Measurements from ENCODE around the gene MRFAP1L1. TPM values are rescaled to one million over a fixed set of nuclear protein-coding genes. Genes with fewer than 3 reads are reported as not detected.
"Not testable (repeated sequence)": the region's sequence is repeated elsewhere in the genome, so short reads cannot be mapped to it uniquely, and the experiment has no call there.

The MRFAP1L1 gene
- 51.6 TPM for polyA plus RNA-seq (2013, experiment 1 of 2)
- 51.1 TPM for polyA plus RNA-seq (2013, experiment 2 of 2)

- Histone ChIP-seq H3K4me1 (ENCODE audit: control insufficient read depth, low read depth, low read length) (peaks cover 10% of the 10 kb centered on the region), H4K8ac (ENCODE audit: low read depth, low read length) (no peak within 1 kb of the TSS), H3K27ac (ENCODE audit: low read depth, low read length) (peak within 1 kb of the TSS; percentile 34), H3K56ac (ENCODE audit: low read length) (peak within 1 kb of the TSS; percentile 97), H3K27me3 (ENCODE audit: insufficient read depth, low read length, poor library complexity) (no peaks in the 10 kb centered on the region), H3K36me3 (ENCODE audit: control insufficient read depth, insufficient read depth, low read length) (no peaks in the 10 kb centered on the region), H3K18ac (ENCODE audit: low read length) (no peak within 1 kb of the TSS), H2BK5ac (ENCODE audit: low read length) (no peak within 1 kb of the TSS), H3K4ac (ENCODE audit: low read depth, low read length) (no peak within 1 kb of the TSS), H3K4me3 (ENCODE audit: low read length) (peak within 1 kb of the TSS; percentile 91), H2BK120ac (ENCODE audit: low read depth, low read length) (no peak within 1 kb of the TSS), H3K4me2 (ENCODE audit: low read length) (peak within 1 kb of the TSS; percentile 96), H2BK15ac (replicated peaks; ENCODE audit: low read depth) (no peak within 1 kb of the TSS), H3K23ac (ENCODE audit: low read length) (peak within 1 kb of the TSS; percentile 98), H2AK5ac (ENCODE audit: low read length) (peak within 1 kb of the TSS; percentile 73), H4K5ac (ENCODE audit: low read length) (peak within 1 kb of the TSS; percentile 78), H3K79me1 (ENCODE audit: low read length) (peaks cover 23% of the 10 kb centered on the region), H3K79me2 (ENCODE audit: control insufficient read depth, insufficient read depth, low read length) (peaks cover 36% of the 10 kb centered on the region), H3K9ac (ENCODE audit: low read length) (peak within 1 kb of the TSS; percentile 95)
- no CpG with 5 or more reads among the region's 72 CpGs for WGBS (ENCODE audit: extremely low coverage, insufficient coverage, low lambda C conversion rate)
- peak; percentile 99 for DNase-seq
These were observed at the start of gene MRFAP1L1 for GRCh38 chr4:6709230-6710114. MRFAP1L1 (minus strand) TSS chr4:6709865; CDS start chr4:6709629, 236 bp downstream.

- DNase-seq, result peak; percentile 77
- no peak overlapping the region for H3K23ac ChIP-seq (ENCODE audit: low read length)
- H2BK120ac ChIP-seq (ENCODE audit: low read depth, low read length), result no peak overlapping the region
- no peak overlapping the region for H3K27ac ChIP-seq (ENCODE audit: low read depth, low read length)
- no CpG with 5 or more reads among the region's 4 CpGs for WGBS (ENCODE audit: extremely low coverage, insufficient coverage, low lambda C conversion rate)
- H3K9ac ChIP-seq (ENCODE audit: low read length), result no peak overlapping the region
- no peak overlapping the region for H2AK5ac ChIP-seq (ENCODE audit: low read length)
- H3K56ac ChIP-seq (ENCODE audit: low read length), result no peak overlapping the region
- H4K8ac ChIP-seq (ENCODE audit: low read depth, low read length), result no peak overlapping the region
- no peak overlapping the region for H2BK5ac ChIP-seq (ENCODE audit: low read length)
- no peak overlapping the region for H3K4me3 ChIP-seq (ENCODE audit: low read length)
- H3K36me3 ChIP-seq (ENCODE audit: control insufficient read depth, insufficient read depth, low read length), result no peaks in the 10 kb centered on the region
- H3K4me1 ChIP-seq (ENCODE audit: control insufficient read depth, low read depth, low read length), result no peaks in the 10 kb centered on the region
- no peak overlapping the region for H4K5ac ChIP-seq (ENCODE audit: low read length)
- H3K4ac ChIP-seq (ENCODE audit: low read depth, low read length), result no peak overlapping the region
- H3K4me2 ChIP-seq (ENCODE audit: low read length), result no peak overlapping the region
- no peak overlapping the region for H3K18ac ChIP-seq (ENCODE audit: low read length)
- H3K79me1 ChIP-seq (ENCODE audit: low read length), result no peaks in the 10 kb centered on the region
- no peaks in the 10 kb centered on the region for H3K79me2 ChIP-seq (ENCODE audit: control insufficient read depth, insufficient read depth, low read length)
- H2BK15ac ChIP-seq (replicated peaks; ENCODE audit: low read depth), result no peak overlapping the region
- no peaks in the 10 kb centered on the region for H3K27me3 ChIP-seq (ENCODE audit: insufficient read depth, low read length, poor library complexity)
These were observed 49.1 kb upstream of the MRFAP1L1 start for GRCh38 chr4:6758728-6759127.

GRCh38 chr4:6756345-6756744 is 46.7 kb upstream of the MRFAP1L1 start:
- H3K27ac ChIP-seq (ENCODE audit: low read depth, low read length), result not testable (repeated sequence)

GRCh38 chr4:6755088-6755753 is 45.6 kb upstream of the MRFAP1L1 start:
- WGBS (ENCODE audit: extremely low coverage, insufficient coverage, low lambda C conversion rate), result no CpG with 5 or more reads among the region's 5 CpGs
- no peak overlapping the region for H3K18ac ChIP-seq (ENCODE audit: low read length)
- H3K27me3 ChIP-seq (ENCODE audit: insufficient read depth, low read length, poor library complexity), result no peaks in the 10 kb centered on the region
- no peak for DNase-seq
- no peak overlapping the region for H3K4me2 ChIP-seq (ENCODE audit: low read length)
- no peak overlapping the region for H3K4ac ChIP-seq (ENCODE audit: low read depth, low read length)
- no peaks in the 10 kb centered on the region for H3K4me1 ChIP-seq (ENCODE audit: control insufficient read depth, low read depth, low read length)
- no peaks in the 10 kb centered on the region for H3K79me1 ChIP-seq (ENCODE audit: low read length)
- H2BK5ac ChIP-seq (ENCODE audit: low read length), result no peak overlapping the region
- H3K27ac ChIP-seq (ENCODE audit: low read depth, low read length), result no peak overlapping the region
- no peak overlapping the region for H3K23ac ChIP-seq (ENCODE audit: low read length)
- no peak overlapping the region for H2BK15ac ChIP-seq (replicated peaks; ENCODE audit: low read depth)
- no peak overlapping the region for H3K4me3 ChIP-seq (ENCODE audit: low read length)
- no peak overlapping the region for H3K56ac ChIP-seq (ENCODE audit: low read length)
- no peak overlapping the region for H2BK120ac ChIP-seq (ENCODE audit: low read depth, low read length)
- no peaks in the 10 kb centered on the region for H3K36me3 ChIP-seq (ENCODE audit: control insufficient read depth, insufficient read depth, low read length)
- H4K8ac ChIP-seq (ENCODE audit: low read depth, low read length), result no peak overlapping the region
- no peak overlapping the region for H3K9ac ChIP-seq (ENCODE audit: low read length)
- no peaks in the 10 kb centered on the region for H3K79me2 ChIP-seq (ENCODE audit: control insufficient read depth, insufficient read depth, low read length)
- no peak overlapping the region for H2AK5ac ChIP-seq (ENCODE audit: low read length)
- H4K5ac ChIP-seq (ENCODE audit: low read length), result no peak overlapping the region

More at GRCh38 chr4:6756345-6756744, 46.7 kb upstream of the MRFAP1L1 start:
- no CpG with 5 or more reads among the region's 6 CpGs for WGBS (ENCODE audit: extremely low coverage, insufficient coverage, low lambda C conversion rate)
- H3K23ac ChIP-seq (ENCODE audit: low read length); H2BK120ac ChIP-seq (ENCODE audit: low read depth, low read length); H3K18ac ChIP-seq (ENCODE audit: low read length); H3K4me2 ChIP-seq (ENCODE audit: low read length); H3K79me2 ChIP-seq (ENCODE audit: control insufficient read depth, insufficient read depth, low read length); DNase-seq; H3K4ac ChIP-seq (ENCODE audit: low read depth, low read length); H3K27me3 ChIP-seq (ENCODE audit: insufficient read depth, low read length, poor library complexity); H3K4me1 ChIP-seq (ENCODE audit: control insufficient read depth, low read depth, low read length); H3K9ac ChIP-seq (ENCODE audit: low read length); H2BK5ac ChIP-seq (ENCODE audit: low read length); H3K4me3 ChIP-seq (ENCODE audit: low read length); H4K8ac ChIP-seq (ENCODE audit: low read depth, low read length); H2AK5ac ChIP-seq (ENCODE audit: low read length); H3K79me1 ChIP-seq (ENCODE audit: low read length); H3K56ac ChIP-seq (ENCODE audit: low read length); H3K36me3 ChIP-seq (ENCODE audit: control insufficient read depth, insufficient read depth, low read length); H4K5ac ChIP-seq (ENCODE audit: low read length); H2BK15ac ChIP-seq (replicated peaks; ENCODE audit: low read depth): not testable (repeated sequence)

GRCh38 chr4:6754481-6755087 is 44.9 kb upstream of the MRFAP1L1 start:
- H2BK120ac ChIP-seq (ENCODE audit: low read depth, low read length), result no peak overlapping the region
- no CpG with 5 or more reads among the region's 3 CpGs for WGBS (ENCODE audit: extremely low coverage, insufficient coverage, low lambda C conversion rate)
- H2BK15ac ChIP-seq (replicated peaks; ENCODE audit: low read depth), result no peak overlapping the region
- H3K9ac ChIP-seq (ENCODE audit: low read length), result no peak overlapping the region
- no peak overlapping the region for H2AK5ac ChIP-seq (ENCODE audit: low read length)
- H3K18ac ChIP-seq (ENCODE audit: low read length), result no peak overlapping the region
- no peak overlapping the region for H3K4me2 ChIP-seq (ENCODE audit: low read length)
- H3K4ac ChIP-seq (ENCODE audit: low read depth, low read length), result no peak overlapping the region
- H3K79me1 ChIP-seq (ENCODE audit: low read length), result no peaks in the 10 kb centered on the region
- no peaks in the 10 kb centered on the region for H3K79me2 ChIP-seq (ENCODE audit: control insufficient read depth, insufficient read depth, low read length)
- no peaks in the 10 kb centered on the region for H3K36me3 ChIP-seq (ENCODE audit: control insufficient read depth, insufficient read depth, low read length)
- no peaks in the 10 kb centered on the region for H3K4me1 ChIP-seq (ENCODE audit: control insufficient read depth, low read depth, low read length)
- H3K23ac ChIP-seq (ENCODE audit: low read length), result no peak overlapping the region
- no peak for DNase-seq
- no peak overlapping the region for H3K4me3 ChIP-seq (ENCODE audit: low read length)
- H4K5ac ChIP-seq (ENCODE audit: low read length), result no peak overlapping the region
- H3K56ac ChIP-seq (ENCODE audit: low read length), result no peak overlapping the region
- no peak overlapping the region for H2BK5ac ChIP-seq (ENCODE audit: low read length)
- H4K8ac ChIP-seq (ENCODE audit: low read depth, low read length), result no peak overlapping the region
- H3K27me3 ChIP-seq (ENCODE audit: insufficient read depth, low read length, poor library complexity), result no peaks in the 10 kb centered on the region
- H3K27ac ChIP-seq (ENCODE audit: low read depth, low read length), result no peak overlapping the region

Data from mesendoderm (in vitro differentiated cells).